SU-DHL-6 (cell line): ENCODE measurements around the gene STT3B.

Source experiments
- H2AFZ ChIP-seq: fragments of 200-600 bp; sonication (generic); 2 replicates; pipeline ENCODE4 v1.6.1; 2014; ENCODE audit warnings: low read depth, mild to moderate bottlenecking, moderate library complexity, mixed read lengths, antibody characterized with exemption, low read length; ENCODE audit not compliant: severe bottlenecking
- H3F3A ChIP-seq: fragments of 200-600 bp; shearing (Covaris generic); 2 replicates; pipeline ENCODE4 v1.6.0; 2016; ENCODE audit warnings: antibody characterized with exemption, mild to moderate bottlenecking; ENCODE audit not compliant: insufficient read depth
- H3K27ac ChIP-seq: fragments of 200-600 bp; sonication (generic); 2 replicates; pipeline ENCODE4 v1.5.1; 2016; ENCODE audit warnings: low read depth, mild to moderate bottlenecking, low read length, moderate library complexity, mixed read lengths
- H3K27me3 ChIP-seq: fragments of 200-600 bp; sonication (generic), shearing (Covaris generic); 2 replicates; pipeline ENCODE4 v1.6.0; 2014; ENCODE audit warnings: mild to moderate bottlenecking, low read length
- H3K36me3 ChIP-seq: fragments of 200-600 bp; sonication (generic); 2 replicates; pipeline ENCODE4 v1.6.1; 2014; ENCODE audit warnings: mild to moderate bottlenecking, low read length, mixed read lengths
- H3K4me2 ChIP-seq: fragments of 300-600, 200-600 bp; shearing (Covaris generic), sonication (generic); 2 replicates; pipeline ENCODE4 v1.6.0; 2014; ENCODE audit warnings: low read length, low read depth, mild to moderate bottlenecking; ENCODE audit not compliant: poor library complexity, severe bottlenecking
- H3K4me3 ChIP-seq: fragments of 200-600 bp; sonication (generic); 2 replicates; pipeline ENCODE4 v1.5.1; 2014; ENCODE audit warnings: antibody characterized with exemption, low read length, mild to moderate bottlenecking, mixed read lengths; ENCODE audit not compliant: insufficient read depth, poor library complexity, severe bottlenecking
- H3K79me2 ChIP-seq: fragments of 200-600 bp; sonication (generic); 2 replicates; pipeline ENCODE4 v1.6.1; 2014; ENCODE audit warnings: mild to moderate bottlenecking, low read length, moderate library complexity; ENCODE audit not compliant: insufficient read depth
- H3K9ac ChIP-seq: fragments of 200-600 bp; sonication (generic); 2 replicates; pipeline ENCODE4 v1.7.0; 2014; ENCODE audit warnings: mild to moderate bottlenecking, low read length
- H3K9me2 ChIP-seq: fragments of 200-600 bp; sonication (generic); replicated peaks from 2 replicates; pipeline ENCODE4 v1.6.1; 2014; ENCODE audit warnings: low read length; ENCODE audit not compliant: insufficient read depth
- H3K9me3 ChIP-seq: fragments of 200-600 bp; sonication (generic); 2 replicates; pipeline ENCODE4 v1.6.1; 2014; ENCODE audit warnings: low read length, mixed read lengths; ENCODE audit not compliant: insufficient read depth
- H4K20me1 ChIP-seq: fragments of 200-600 bp; sonication (generic); 2 replicates; pipeline ENCODE4 v1.6.1; 2014; ENCODE audit warnings: low read depth, mild to moderate bottlenecking, antibody characterized with exemption, low read length, moderate library complexity, mixed read lengths
- CTCF ChIP-seq: fragments of 200-600 bp; sonication (generic); IDR thresholded peaks from one replicate; pipeline ENCODE4 v1.5.1; 2017; ENCODE audit warnings: antibody characterized with exemption, mild to moderate bottlenecking, low read length, moderate library complexity; ENCODE audit not compliant: insufficient read depth, poor library complexity, severe bottlenecking
- EZH2phosphoT487 ChIP-seq: fragments of 200-600 bp; sonication (generic), shearing (Covaris generic); conservative IDR thresholded peaks from 2 replicates; pipeline ENCODE4 v1.6.1; 2018; ENCODE audit warnings: mild to moderate bottlenecking, antibody characterized with exemption, low read length, moderate library complexity, mixed read lengths

Gene STT3B

GRCh38 chr3:31531992-31532586, 636 bp upstream of the STT3B start:
- H3K4me2 ChIP-seq, result peak overlapping the region; percentile 87
- H4K20me1 ChIP-seq, result peaks cover 23% of the 10 kb centered on the region
- H3K79me2 ChIP-seq, result peaks cover 41% of the 10 kb centered on the region
- 0 out of 2 replicates have a peak, but pooled peaks cover 7% of the 10 kb centered on the region for H3K36me3 ChIP-seq
- no peaks in the 10 kb centered on the region for H3K9me3 ChIP-seq
- H2AFZ ChIP-seq, result peak overlapping the region; percentile 80
- H3F3A ChIP-seq, result peaks cover 5% of the 10 kb centered on the region
- no peaks in the 10 kb centered on the region for H3K27me3 ChIP-seq
- peak overlapping the region; percentile 95 for H3K27ac ChIP-seq
- H3K4me3 ChIP-seq, result peak overlapping the region; percentile 94
- no peak for TF ChIP-seq EZH2phosphoT487
- no peak for TF ChIP-seq CTCF
- H3K9ac ChIP-seq, result peak overlapping the region; percentile 97
- H3K9me2 ChIP-seq, result no peaks in the 10 kb centered on the region

DNA sequence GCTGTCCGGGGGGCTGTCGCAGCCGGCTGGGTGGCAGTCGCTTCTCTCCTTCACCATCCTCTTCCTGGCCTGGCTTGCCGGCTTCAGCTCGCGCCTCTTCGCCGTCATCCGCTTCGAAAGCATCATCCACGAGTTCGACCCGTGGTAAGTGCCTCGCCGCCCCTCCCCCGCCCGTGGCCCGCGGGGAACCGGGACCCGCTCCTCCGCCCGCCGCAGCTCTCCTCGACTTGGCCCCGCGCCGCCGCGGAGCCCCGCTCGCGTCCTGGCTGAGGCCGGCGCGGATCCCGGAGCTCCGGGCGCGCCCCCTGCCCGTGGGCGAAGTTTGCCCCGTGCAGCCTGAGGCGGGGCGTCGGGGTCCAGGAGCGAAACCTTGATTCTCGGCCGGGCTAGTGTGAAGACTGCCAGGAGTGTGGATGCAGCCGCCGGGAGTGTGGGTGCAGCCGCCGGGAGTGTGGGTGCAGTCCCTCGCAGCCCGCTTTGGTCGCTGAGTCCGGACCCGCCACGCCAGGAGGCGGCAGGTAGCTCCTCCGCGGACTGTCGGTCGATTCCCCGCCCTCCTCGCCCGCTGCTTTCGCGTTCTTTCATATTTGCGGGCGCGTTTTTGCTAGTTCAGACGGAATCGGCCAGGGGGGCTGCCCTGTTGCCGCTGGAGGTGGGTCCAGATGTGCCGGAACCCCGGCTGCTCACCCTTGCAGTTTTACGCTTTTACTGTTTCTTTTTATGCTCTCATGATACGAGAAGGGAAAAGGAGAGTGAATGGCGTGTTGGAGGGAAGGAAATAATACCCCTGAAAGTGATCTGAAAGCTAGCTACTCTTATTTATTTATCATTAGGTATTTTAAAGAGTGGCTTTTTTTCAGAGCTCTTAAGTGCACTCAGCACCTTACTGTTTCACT, 692 bp downstream of the STT3B start:
- Histone ChIP-seq H3F3A (peaks cover 5% of the 10 kb centered on the region), H3K27ac (peak overlapping the region; percentile 95), H3K4me3 (peak overlapping the region; percentile 94), H3K9me2 (no peaks in the 10 kb centered on the region), H3K27me3 (no peaks in the 10 kb centered on the region), H3K9ac (peak overlapping the region; percentile 97), H3K79me2 (peaks cover 54% of the 10 kb centered on the region), H2AFZ (peak overlapping the region; percentile 21), H3K9me3 (no peaks in the 10 kb centered on the region), H3K36me3 (0 out of 2 replicates have a peak, but pooled peaks cover 7% of the 10 kb centered on the region), H3K4me2 (peak overlapping the region; percentile 87), H4K20me1 (peaks cover 28% of the 10 kb centered on the region)
- TF ChIP-seq EZH2phosphoT487 (no peak), CTCF (no peak)

GRCh38 chr3:31534065-31534425, 1.3 kb downstream of the STT3B start:
- H4K20me1 ChIP-seq, result peaks cover 33% of the 10 kb centered on the region
- H2AFZ ChIP-seq, result no peak overlapping the region
- H3K4me3 ChIP-seq, result peak overlapping the region; percentile 94
- peak overlapping the region; percentile 95 for H3K27ac ChIP-seq
- H3K9ac ChIP-seq, result peak overlapping the region; percentile 97
- H3K9me3 ChIP-seq, result no peaks in the 10 kb centered on the region
- peaks cover 5% of the 10 kb centered on the region for H3F3A ChIP-seq
- TF ChIP-seq EZH2phosphoT487 (no peak), CTCF (no peak)
- H3K9me2 ChIP-seq, result no peaks in the 10 kb centered on the region
- 0 out of 2 replicates have a peak, but pooled peaks cover 7% of the 10 kb centered on the region for H3K36me3 ChIP-seq
- peaks cover 60% of the 10 kb centered on the region for H3K79me2 ChIP-seq
- H3K27me3 ChIP-seq, result no peaks in the 10 kb centered on the region
- H3K4me2 ChIP-seq, result peak overlapping the region; percentile 87
